WTC11 (cell line): ENCODE data around the gene TCP11.

ENCODE experiments used
- GRHL2 ChIP-seq: fragments of 250-450 bp; sonication (Bioruptor Pico); IDR thresholded peaks from 2 replicates; pipeline ENCODE4 v1.8.0; 2022; ENCODE audit warnings: mild to moderate bottlenecking, moderate library complexity; ENCODE audit not compliant: insufficient replicate concordance, severe bottlenecking
- NFE2L1 ChIP-seq: sonication (generic); formaldehyde crosslinking; IDR thresholded peaks from 2 replicates; pipeline ENCODE4 v1.8.1; 2023; ENCODE audit warnings: missing genetic modification reagents
- NFYB ChIP-seq: sonication (generic); formaldehyde crosslinking; conservative IDR thresholded peaks from 2 replicates; pipeline ENCODE4 v1.8.0; 2022; ENCODE audit warnings: low read depth, missing genetic modification reagents
- NR3C1 ChIP-seq: sonication (generic); formaldehyde crosslinking; conservative IDR thresholded peaks from 2 replicates; pipeline ENCODE4 v1.8.1; 2023; ENCODE audit warnings: low read depth, mild to moderate bottlenecking, missing genetic modification reagents
- TP53 ChIP-seq: sonication (generic); formaldehyde crosslinking; IDR thresholded peaks from 2 replicates; pipeline ENCODE4 v1.8.1; 2023; ENCODE audit warnings: mild to moderate bottlenecking, missing genetic modification reagents
- TF ChIP-seq, protein P1 (sequence below): fragments of 200-600 bp; IDR thresholded peaks from 2 replicates; pipeline ENCODE4 v1.8.0; 2022; ENCODE audit warnings: antibody characterized with exemption
- TF ChIP-seq, protein P2 (sequence below): sonication (generic); formaldehyde crosslinking; IDR thresholded peaks from 2 replicates; pipeline ENCODE4 v1.8.1; 2023; ENCODE audit warnings: mild to moderate bottlenecking, missing genetic modification reagents
- TF ChIP-seq, protein P3 (sequence below): sonication (generic); formaldehyde crosslinking; IDR thresholded peaks from 2 replicates; pipeline ENCODE4 v1.8.0; 2023; ENCODE audit warnings: missing genetic modification reagents
- TF ChIP-seq, protein P4 (sequence below): sonication (generic); formaldehyde crosslinking; IDR thresholded peaks from 2 replicates; pipeline ENCODE4 v1.8.1; 2023; ENCODE audit warnings: mild to moderate bottlenecking, missing genetic modification reagents, borderline replicate concordance
- TF ChIP-seq, protein P5 (sequence below): sonication (generic); formaldehyde crosslinking; IDR thresholded peaks from 2 replicates; pipeline ENCODE4 v1.8.1; 2023; ENCODE audit warnings: mild to moderate bottlenecking, missing genetic modification reagents

DNA sequence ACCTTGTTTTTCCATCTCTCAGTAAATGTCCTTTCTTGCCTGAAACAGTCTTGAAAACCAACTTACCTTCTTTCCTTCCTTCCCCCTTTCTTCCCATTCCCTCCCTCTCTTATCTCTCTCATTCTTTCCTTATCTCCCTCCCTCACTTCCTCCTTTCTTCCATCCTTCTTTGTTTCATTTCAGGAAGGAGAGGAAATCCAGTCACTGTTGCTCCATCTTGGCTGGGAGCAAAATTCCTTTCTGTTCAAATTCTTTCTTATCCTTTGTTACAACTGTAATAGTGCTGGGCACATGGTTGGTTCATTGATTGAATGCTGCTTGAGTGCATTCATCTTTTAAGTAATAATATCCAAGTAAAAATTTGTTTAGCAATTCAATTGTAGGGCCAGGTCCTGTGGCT lies 17.4 kb upstream of the TCP11 start:
- TF ChIP-seq TP53 (CRISPR knock-in tag) = no peak
- TF ChIP-seq, protein P1, sequence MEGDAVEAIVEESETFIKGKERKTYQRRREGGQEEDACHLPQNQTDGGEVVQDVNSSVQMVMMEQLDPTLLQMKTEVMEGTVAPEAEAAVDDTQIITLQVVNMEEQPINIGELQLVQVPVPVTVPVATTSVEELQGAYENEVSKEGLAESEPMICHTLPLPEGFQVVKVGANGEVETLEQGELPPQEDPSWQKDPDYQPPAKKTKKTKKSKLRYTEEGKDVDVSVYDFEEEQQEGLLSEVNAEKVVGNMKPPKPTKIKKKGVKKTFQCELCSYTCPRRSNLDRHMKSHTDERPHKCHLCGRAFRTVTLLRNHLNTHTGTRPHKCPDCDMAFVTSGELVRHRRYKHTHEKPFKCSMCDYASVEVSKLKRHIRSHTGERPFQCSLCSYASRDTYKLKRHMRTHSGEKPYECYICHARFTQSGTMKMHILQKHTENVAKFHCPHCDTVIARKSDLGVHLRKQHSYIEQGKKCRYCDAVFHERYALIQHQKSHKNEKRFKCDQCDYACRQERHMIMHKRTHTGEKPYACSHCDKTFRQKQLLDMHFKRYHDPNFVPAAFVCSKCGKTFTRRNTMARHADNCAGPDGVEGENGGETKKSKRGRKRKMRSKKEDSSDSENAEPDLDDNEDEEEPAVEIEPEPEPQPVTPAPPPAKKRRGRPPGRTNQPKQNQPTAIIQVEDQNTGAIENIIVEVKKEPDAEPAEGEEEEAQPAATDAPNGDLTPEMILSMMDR = no peak
- TF ChIP-seq NFYB (CRISPR knock-in tag) = no peak
- TF ChIP-seq, protein P2, sequence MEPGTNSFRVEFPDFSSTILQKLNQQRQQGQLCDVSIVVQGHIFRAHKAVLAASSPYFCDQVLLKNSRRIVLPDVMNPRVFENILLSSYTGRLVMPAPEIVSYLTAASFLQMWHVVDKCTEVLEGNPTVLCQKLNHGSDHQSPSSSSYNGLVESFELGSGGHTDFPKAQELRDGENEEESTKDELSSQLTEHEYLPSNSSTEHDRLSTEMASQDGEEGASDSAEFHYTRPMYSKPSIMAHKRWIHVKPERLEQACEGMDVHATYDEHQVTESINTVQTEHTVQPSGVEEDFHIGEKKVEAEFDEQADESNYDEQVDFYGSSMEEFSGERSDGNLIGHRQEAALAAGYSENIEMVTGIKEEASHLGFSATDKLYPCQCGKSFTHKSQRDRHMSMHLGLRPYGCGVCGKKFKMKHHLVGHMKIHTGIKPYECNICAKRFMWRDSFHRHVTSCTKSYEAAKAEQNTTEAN = no peak
- no peak for TF ChIP-seq NFE2L1 (CRISPR knock-in tag)
- TF ChIP-seq, protein P3, sequence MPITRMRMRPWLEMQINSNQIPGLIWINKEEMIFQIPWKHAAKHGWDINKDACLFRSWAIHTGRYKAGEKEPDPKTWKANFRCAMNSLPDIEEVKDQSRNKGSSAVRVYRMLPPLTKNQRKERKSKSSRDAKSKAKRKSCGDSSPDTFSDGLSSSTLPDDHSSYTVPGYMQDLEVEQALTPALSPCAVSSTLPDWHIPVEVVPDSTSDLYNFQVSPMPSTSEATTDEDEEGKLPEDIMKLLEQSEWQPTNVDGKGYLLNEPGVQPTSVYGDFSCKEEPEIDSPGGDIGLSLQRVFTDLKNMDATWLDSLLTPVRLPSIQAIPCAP (CRISPR knock-in tag) = no peak
- TF ChIP-seq NR3C1 (CRISPR knock-in tag) = no peak
- no peak for TF ChIP-seq GRHL2
- TF ChIP-seq, protein P4, sequence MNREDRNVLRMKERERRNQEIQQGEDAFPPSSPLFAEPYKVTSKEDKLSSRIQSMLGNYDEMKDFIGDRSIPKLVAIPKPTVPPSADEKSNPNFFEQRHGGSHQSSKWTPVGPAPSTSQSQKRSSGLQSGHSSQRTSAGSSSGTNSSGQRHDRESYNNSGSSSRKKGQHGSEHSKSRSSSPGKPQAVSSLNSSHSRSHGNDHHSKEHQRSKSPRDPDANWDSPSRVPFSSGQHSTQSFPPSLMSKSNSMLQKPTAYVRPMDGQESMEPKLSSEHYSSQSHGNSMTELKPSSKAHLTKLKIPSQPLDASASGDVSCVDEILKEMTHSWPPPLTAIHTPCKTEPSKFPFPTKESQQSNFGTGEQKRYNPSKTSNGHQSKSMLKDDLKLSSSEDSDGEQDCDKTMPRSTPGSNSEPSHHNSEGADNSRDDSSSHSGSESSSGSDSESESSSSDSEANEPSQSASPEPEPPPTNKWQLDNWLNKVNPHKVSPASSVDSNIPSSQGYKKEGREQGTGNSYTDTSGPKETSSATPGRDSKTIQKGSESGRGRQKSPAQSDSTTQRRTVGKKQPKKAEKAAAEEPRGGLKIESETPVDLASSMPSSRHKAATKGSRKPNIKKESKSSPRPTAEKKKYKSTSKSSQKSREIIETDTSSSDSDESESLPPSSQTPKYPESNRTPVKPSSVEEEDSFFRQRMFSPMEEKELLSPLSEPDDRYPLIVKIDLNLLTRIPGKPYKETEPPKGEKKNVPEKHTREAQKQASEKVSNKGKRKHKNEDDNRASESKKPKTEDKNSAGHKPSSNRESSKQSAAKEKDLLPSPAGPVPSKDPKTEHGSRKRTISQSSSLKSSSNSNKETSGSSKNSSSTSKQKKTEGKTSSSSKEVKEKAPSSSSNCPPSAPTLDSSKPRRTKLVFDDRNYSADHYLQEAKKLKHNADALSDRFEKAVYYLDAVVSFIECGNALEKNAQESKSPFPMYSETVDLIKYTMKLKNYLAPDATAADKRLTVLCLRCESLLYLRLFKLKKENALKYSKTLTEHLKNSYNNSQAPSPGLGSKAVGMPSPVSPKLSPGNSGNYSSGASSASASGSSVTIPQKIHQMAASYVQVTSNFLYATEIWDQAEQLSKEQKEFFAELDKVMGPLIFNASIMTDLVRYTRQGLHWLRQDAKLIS = no peak
- TF ChIP-seq, protein P5, sequence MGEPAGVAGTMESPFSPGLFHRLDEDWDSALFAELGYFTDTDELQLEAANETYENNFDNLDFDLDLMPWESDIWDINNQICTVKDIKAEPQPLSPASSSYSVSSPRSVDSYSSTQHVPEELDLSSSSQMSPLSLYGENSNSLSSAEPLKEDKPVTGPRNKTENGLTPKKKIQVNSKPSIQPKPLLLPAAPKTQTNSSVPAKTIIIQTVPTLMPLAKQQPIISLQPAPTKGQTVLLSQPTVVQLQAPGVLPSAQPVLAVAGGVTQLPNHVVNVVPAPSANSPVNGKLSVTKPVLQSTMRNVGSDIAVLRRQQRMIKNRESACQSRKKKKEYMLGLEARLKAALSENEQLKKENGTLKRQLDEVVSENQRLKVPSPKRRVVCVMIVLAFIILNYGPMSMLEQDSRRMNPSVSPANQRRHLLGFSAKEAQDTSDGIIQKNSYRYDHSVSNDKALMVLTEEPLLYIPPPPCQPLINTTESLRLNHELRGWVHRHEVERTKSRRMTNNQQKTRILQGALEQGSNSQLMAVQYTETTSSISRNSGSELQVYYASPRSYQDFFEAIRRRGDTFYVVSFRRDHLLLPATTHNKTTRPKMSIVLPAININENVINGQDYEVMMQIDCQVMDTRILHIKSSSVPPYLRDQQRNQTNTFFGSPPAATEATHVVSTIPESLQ (CRISPR knock-in tag) = no peak
